ENCODE results near the gene RPRM.
"Not testable (repeated sequence)": the region's sequence is repeated elsewhere in the genome, so short reads cannot be mapped to it uniquely, and the experiment has no call there.

RPRM gene
- 0 to 0.26 (median 0) reads per million in 3 donors for total RNA-seq

GRCh38 chr2:153478289-153479261, at the start of gene RPRM:
Gene RPRM (minus strand): TSS chr2:153478762. CDS start chr2:153478565, 197 bp downstream.
- DNase-seq, result peak; percentile 9 to 12 (median 11)
- Histone ChIP-seq H3K27ac (ENCODE audit: insufficient read depth, low read length, poor library complexity, severe bottlenecking) (no peak within 1 kb of the TSS), H3K4me1 (ENCODE audit: control insufficient read depth, insufficient read depth, low read length, poor library complexity, severe bottlenecking) (peaks cover 20% of the 10 kb centered on the region), H3K36me3 (ENCODE audit: control insufficient read depth, insufficient read depth, low read length) (no peaks in the 10 kb centered on the region), H3K9me3 (ENCODE audit: control insufficient read depth, low read length) (no peaks in the 10 kb centered on the region), H3K4me3 (ENCODE audit: insufficient read depth, low read depth, low read length, poor library complexity, severe bottlenecking) (peak within 1 kb of the TSS; percentile 41), H3K27me3 (replicated peaks; ENCODE audit: control insufficient read depth, insufficient read depth, low read length, poor library complexity, severe bottlenecking) (peaks cover 15% of the 10 kb centered on the region)

GRCh38 chr2:153519257-153519875, 40.8 kb upstream of the RPRM start:
- Histone ChIP-seq H3K27ac (ENCODE audit: insufficient read depth, low read length, poor library complexity, severe bottlenecking) (no peak overlapping the region), H3K27me3 (replicated peaks; ENCODE audit: control insufficient read depth, insufficient read depth, low read length, poor library complexity, severe bottlenecking) (no peaks in the 10 kb centered on the region), H3K9me3 (ENCODE audit: control insufficient read depth, low read length) (no peaks in the 10 kb centered on the region), H3K36me3 (ENCODE audit: control insufficient read depth, insufficient read depth, low read length) (no peaks in the 10 kb centered on the region), H3K4me1 (ENCODE audit: control insufficient read depth, insufficient read depth, low read length, poor library complexity, severe bottlenecking) (no peaks in the 10 kb centered on the region), H3K4me3 (ENCODE audit: insufficient read depth, low read depth, low read length, poor library complexity, severe bottlenecking) (no peak overlapping the region)
- DNase-seq, result peak in 2 of 3 donors; percentile 4 to 9

- Histone ChIP-seq H3K36me3 (ENCODE audit: control insufficient read depth, insufficient read depth, low read length) (no peaks in the 10 kb centered on the region), H3K4me1 (ENCODE audit: control insufficient read depth, insufficient read depth, low read length, poor library complexity, severe bottlenecking) (no peaks in the 10 kb centered on the region), H3K27me3 (replicated peaks; ENCODE audit: control insufficient read depth, insufficient read depth, low read length, poor library complexity, severe bottlenecking) (no peaks in the 10 kb centered on the region), H3K4me3 (ENCODE audit: insufficient read depth, low read depth, low read length, poor library complexity, severe bottlenecking) (no peak overlapping the region), H3K27ac (ENCODE audit: insufficient read depth, low read length, poor library complexity, severe bottlenecking) (no peak overlapping the region), H3K9me3 (ENCODE audit: control insufficient read depth, low read length) (no peaks in the 10 kb centered on the region)
- no peak for DNase-seq
These were observed 33.8 kb upstream of the RPRM start for GRCh38 chr2:153512331-153512730.

GRCh38 chr2:153510996-153511395, 32.4 kb upstream of the RPRM start:
- Histone ChIP-seq H3K4me1 (ENCODE audit: control insufficient read depth, insufficient read depth, low read length, poor library complexity, severe bottlenecking) (no peaks in the 10 kb centered on the region), H3K27ac (ENCODE audit: insufficient read depth, low read length, poor library complexity, severe bottlenecking) (no peak overlapping the region), H3K9me3 (ENCODE audit: control insufficient read depth, low read length) (no peaks in the 10 kb centered on the region), H3K4me3 (ENCODE audit: insufficient read depth, low read depth, low read length, poor library complexity, severe bottlenecking) (no peak overlapping the region), H3K36me3 (ENCODE audit: control insufficient read depth, insufficient read depth, low read length) (no peaks in the 10 kb centered on the region), H3K27me3 (replicated peaks; ENCODE audit: control insufficient read depth, insufficient read depth, low read length, poor library complexity, severe bottlenecking) (no peaks in the 10 kb centered on the region)
- no peak for DNase-seq

- Histone ChIP-seq H3K4me3 (ENCODE audit: insufficient read depth, low read depth, low read length, poor library complexity, severe bottlenecking) (no peak overlapping the region), H3K9me3 (ENCODE audit: control insufficient read depth, low read length) (no peaks in the 10 kb centered on the region), H3K36me3 (ENCODE audit: control insufficient read depth, insufficient read depth, low read length) (no peaks in the 10 kb centered on the region), H3K27ac (ENCODE audit: insufficient read depth, low read length, poor library complexity, severe bottlenecking) (no peak overlapping the region), H3K27me3 (replicated peaks; ENCODE audit: control insufficient read depth, insufficient read depth, low read length, poor library complexity, severe bottlenecking) (no peaks in the 10 kb centered on the region), H3K4me1 (ENCODE audit: control insufficient read depth, insufficient read depth, low read length, poor library complexity, severe bottlenecking) (no peaks in the 10 kb centered on the region)
- no peak for DNase-seq
These were observed 30.6 kb upstream of the RPRM start for GRCh38 chr2:153509133-153509532.

- DNase-seq; H3K4me1 ChIP-seq (ENCODE audit: control insufficient read depth, insufficient read depth, low read length, poor library complexity, severe bottlenecking); H3K9me3 ChIP-seq (ENCODE audit: control insufficient read depth, low read length); H3K36me3 ChIP-seq (ENCODE audit: control insufficient read depth, insufficient read depth, low read length); H3K27ac ChIP-seq (ENCODE audit: insufficient read depth, low read length, poor library complexity, severe bottlenecking); H3K4me3 ChIP-seq (ENCODE audit: insufficient read depth, low read depth, low read length, poor library complexity, severe bottlenecking); H3K27me3 ChIP-seq (replicated peaks; ENCODE audit: control insufficient read depth, insufficient read depth, low read length, poor library complexity, severe bottlenecking): not testable (repeated sequence)
These were observed 27.9 kb upstream of the RPRM start for GRCh38 chr2:153506499-153506898.

GRCh38 chr2:153499439-153499838, 20.9 kb upstream of the RPRM start:
- H3K27me3 ChIP-seq (replicated peaks; ENCODE audit: control insufficient read depth, insufficient read depth, low read length, poor library complexity, severe bottlenecking), result no peaks in the 10 kb centered on the region
- no peak overlapping the region for H3K4me3 ChIP-seq (ENCODE audit: insufficient read depth, low read depth, low read length, poor library complexity, severe bottlenecking)
- H3K4me1 ChIP-seq (ENCODE audit: control insufficient read depth, insufficient read depth, low read length, poor library complexity, severe bottlenecking), result no peaks in the 10 kb centered on the region
- no peak for DNase-seq
- no peak overlapping the region for H3K27ac ChIP-seq (ENCODE audit: insufficient read depth, low read length, poor library complexity, severe bottlenecking)
- no peaks in the 10 kb centered on the region for H3K9me3 ChIP-seq (ENCODE audit: control insufficient read depth, low read length)
- H3K36me3 ChIP-seq (ENCODE audit: control insufficient read depth, insufficient read depth, low read length), result no peaks in the 10 kb centered on the region

- DNase-seq, result no peak
- no peak overlapping the region for H3K4me3 ChIP-seq (ENCODE audit: insufficient read depth, low read depth, low read length, poor library complexity, severe bottlenecking)
- no peak overlapping the region for H3K27ac ChIP-seq (ENCODE audit: insufficient read depth, low read length, poor library complexity, severe bottlenecking)
- no peaks in the 10 kb centered on the region for H3K36me3 ChIP-seq (ENCODE audit: control insufficient read depth, insufficient read depth, low read length)
- H3K27me3 ChIP-seq (replicated peaks; ENCODE audit: control insufficient read depth, insufficient read depth, low read length, poor library complexity, severe bottlenecking), result no peaks in the 10 kb centered on the region
- no peaks in the 10 kb centered on the region for H3K9me3 ChIP-seq (ENCODE audit: control insufficient read depth, low read length)
- H3K4me1 ChIP-seq (ENCODE audit: control insufficient read depth, insufficient read depth, low read length, poor library complexity, severe bottlenecking), result no peaks in the 10 kb centered on the region
These were observed 19.5 kb upstream of the RPRM start for GRCh38 chr2:153497938-153498629.

- Histone ChIP-seq H3K27ac (ENCODE audit: insufficient read depth, low read length, poor library complexity, severe bottlenecking) (no peak overlapping the region), H3K36me3 (ENCODE audit: control insufficient read depth, insufficient read depth, low read length) (no peaks in the 10 kb centered on the region), H3K4me1 (ENCODE audit: control insufficient read depth, insufficient read depth, low read length, poor library complexity, severe bottlenecking) (no peaks in the 10 kb centered on the region), H3K9me3 (ENCODE audit: control insufficient read depth, low read length) (no peaks in the 10 kb centered on the region), H3K27me3 (replicated peaks; ENCODE audit: control insufficient read depth, insufficient read depth, low read length, poor library complexity, severe bottlenecking) (no peaks in the 10 kb centered on the region), H3K4me3 (ENCODE audit: insufficient read depth, low read depth, low read length, poor library complexity, severe bottlenecking) (no peak overlapping the region)
- no peak for DNase-seq
These were observed 17.2 kb upstream of the RPRM start for GRCh38 chr2:153495725-153496124.

Data from effector memory CD4-positive, alpha-beta T cell (primary cell).